HG02852 (cell line): ENCODE results near the gene NGLY1.

Experiments
- ATAC-seq: cut with Tn5 transposase; IDR thresholded peaks from one replicate; pipeline ENCODE4 v1.9.1; 2021; ENCODE audit warnings: mild to moderate bottlenecking, moderate library complexity; ENCODE audit not compliant: unreplicated experiment

The NGLY1 gene, protein sequence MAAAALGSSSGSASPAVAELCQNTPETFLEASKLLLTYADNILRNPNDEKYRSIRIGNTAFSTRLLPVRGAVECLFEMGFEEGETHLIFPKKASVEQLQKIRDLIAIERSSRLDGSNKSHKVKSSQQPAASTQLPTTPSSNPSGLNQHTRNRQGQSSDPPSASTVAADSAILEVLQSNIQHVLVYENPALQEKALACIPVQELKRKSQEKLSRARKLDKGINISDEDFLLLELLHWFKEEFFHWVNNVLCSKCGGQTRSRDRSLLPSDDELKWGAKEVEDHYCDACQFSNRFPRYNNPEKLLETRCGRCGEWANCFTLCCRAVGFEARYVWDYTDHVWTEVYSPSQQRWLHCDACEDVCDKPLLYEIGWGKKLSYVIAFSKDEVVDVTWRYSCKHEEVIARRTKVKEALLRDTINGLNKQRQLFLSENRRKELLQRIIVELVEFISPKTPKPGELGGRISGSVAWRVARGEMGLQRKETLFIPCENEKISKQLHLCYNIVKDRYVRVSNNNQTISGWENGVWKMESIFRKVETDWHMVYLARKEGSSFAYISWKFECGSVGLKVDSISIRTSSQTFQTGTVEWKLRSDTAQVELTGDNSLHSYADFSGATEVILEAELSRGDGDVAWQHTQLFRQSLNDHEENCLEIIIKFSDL

DNA sequence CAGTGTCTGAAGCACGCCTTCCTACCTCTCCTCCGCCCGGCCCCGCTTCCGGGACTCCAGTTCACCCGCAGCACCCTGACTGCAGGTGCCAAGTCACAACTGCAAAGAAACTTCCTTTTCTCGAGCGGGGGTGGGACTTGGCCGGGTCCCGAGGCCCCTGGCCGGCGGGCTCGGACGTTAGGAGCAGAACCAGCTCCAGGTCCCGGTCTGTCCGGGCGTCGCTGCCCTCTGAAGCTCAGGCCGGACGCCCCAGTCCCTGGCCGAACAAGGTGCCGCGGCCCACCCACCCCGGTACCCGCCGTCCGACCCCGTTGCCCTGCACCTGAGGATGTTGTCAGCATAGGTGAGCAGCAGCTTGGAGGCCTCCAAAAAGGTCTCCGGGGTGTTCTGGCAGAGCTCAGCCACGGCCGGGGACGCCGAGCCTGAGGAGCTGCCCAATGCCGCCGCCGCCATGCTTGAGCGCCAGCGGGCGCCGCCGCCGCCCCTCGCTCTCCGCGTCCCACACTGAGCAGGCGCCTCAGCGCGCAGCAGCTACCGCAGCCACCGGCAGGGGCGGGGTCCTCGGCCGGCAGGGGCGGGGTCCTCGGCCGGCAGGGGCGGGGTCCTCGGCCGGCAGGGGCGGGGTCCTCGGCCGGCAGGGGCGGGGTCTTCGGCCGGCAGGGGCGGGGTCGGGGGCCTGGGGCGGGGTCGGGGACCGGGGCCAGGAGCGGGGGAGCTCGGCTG is at the start of gene NGLY1:
TSS of gene NGLY1 (minus strand) at position 506 of the 723 bp plus-strand sequence. CDS start at position 453, 53 bp downstream.
- peak; percentile 72 for ATAC-seq

GRCh38 chr3:25831578-25831977 is 48.3 kb upstream of the NGLY1 start:
- no peak for ATAC-seq

GRCh38 chr3:25830373-25831280 is 47.4 kb upstream of the NGLY1 start:
- ATAC-seq: no peak

GRCh38 chr3:25826510-25826909 is 43.3 kb upstream of the NGLY1 start:
- no peak for ATAC-seq

DNA sequence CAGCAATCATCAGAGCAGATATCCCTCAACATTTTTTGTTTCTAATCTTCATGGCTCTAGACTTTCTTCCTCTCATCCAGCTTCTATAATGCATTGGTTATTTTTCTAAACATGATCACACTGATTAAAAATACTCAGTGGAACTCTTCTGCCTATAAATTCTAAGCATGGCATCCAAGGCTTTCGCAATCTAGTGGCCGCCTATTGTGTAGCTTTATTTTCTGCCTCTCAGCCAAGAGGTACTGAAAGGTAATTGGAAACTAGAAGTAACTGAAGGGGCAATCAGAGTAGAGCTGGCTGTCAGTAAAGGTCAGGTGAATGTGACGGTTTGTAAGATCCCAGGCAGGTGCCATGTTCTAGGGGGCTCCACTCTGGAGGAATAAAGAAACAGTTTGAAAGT is 40.1 kb upstream of the NGLY1 start:
- no peak for ATAC-seq

DNA sequence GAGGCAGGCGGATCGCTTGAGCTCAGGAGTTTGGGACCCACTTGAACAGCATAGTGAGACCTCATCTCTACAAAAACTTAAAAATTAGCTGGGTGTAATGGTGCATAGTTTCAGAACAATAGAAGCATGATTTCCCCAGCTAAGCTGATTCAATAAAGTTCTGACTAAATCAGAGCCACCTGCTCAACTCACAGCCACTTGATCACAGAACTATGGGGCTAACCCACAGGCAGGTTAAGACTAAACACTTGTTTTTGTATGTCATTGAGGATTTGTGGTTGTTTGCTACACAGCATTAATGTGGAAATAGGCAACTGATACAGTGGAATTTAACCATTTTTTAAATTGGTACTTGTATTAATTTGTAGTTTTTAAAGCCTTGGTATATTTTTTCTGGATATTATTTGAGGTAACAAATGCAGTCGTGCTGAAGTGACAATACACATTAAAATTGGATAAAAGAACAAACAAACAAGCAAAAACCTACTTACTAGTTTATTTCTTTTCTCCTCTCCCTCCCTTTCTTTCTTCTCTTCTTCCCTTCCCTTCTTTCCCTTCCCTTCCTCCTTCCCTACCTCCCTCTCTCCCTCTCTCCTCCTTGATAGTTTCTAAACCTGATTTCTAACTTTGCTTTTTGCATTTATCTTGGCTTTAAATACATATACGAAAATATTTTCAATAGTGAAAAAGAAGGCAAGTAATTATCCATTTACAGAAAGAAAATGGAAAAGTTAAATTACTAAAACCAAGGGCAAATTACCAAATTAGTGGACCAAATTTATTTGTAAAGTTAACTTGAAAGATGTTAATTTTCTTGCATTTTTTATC is 38.7 kb upstream of the NGLY1 start:
- ATAC-seq: no peak

DNA sequence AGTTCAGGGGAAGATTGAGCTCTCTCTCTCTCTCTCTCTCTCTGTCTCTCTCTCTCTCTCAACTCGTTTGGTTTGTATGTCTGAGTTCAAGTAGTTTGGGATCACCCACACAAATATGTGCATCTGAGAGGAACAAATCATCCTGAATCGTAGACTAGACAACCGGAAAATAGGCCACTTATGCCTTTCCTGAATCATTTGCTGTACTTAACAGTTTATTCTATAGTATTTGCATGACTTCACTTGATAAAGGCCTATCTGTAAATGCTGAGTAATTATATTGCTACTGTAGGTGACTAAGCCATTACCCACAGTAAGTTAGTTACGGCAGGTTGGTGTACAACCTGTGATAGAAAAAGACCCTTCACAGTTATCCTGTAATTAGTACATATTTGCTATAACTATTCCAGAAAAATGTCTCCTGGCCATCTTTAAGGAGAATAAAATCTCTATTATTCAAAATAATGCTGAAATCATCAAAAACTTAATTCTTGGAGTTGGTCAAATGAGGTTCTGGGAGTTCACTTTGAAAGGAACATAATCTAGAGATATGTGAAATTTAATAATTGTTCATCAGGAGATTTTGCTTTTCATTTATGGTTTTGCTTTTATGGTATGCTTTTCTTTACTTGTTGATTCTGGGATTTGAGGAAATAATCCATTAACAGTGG is 37.7 kb upstream of the NGLY1 start:
- ATAC-seq: no peak

GRCh38 chr3:25820366-25820765 is 37.1 kb upstream of the NGLY1 start:
- no peak for ATAC-seq

DNA sequence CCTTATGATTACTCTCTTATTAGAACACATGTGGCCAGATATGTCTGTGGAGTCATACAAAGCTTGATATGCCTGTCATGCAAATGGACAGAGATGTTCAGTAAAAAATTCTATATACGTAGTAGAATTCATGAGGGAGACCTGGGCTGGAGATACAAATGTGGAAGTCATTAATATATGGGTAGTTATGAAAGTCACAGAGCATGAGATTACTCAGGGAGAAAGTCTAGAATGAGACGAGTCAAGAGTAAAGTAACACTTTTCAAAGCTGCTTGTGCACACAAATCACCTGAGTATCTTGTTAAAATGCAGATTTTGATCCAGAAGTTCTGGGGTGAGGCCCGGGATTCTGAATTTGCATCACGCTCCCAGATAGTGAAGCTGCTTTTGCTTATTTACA is 35.1 kb upstream of the NGLY1 start:
- peak; percentile 54 for ATAC-seq

- ATAC-seq: no peak
Observed at GRCh38 chr3:25817638-25818037, 34.4 kb upstream of the NGLY1 start.

DNA sequence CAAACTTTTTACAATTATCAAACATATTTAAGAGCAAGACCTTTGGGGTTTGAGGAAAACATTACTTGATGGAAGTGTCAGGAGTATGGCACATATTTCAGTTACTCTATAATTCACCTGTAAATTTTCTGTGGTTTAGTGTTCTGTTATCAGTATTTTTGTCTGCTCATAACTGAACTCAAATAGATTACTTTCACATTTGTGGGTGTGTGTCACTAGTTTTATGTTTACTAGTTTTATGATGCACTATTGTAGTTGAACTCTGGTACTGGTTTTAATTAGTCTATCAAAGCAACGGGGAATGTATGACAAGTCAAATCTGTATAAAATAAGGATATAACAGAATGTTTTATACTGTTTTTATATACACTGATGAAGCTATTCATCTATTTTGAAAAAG is 33.9 kb upstream of the NGLY1 start:
- peak; percentile 57 for ATAC-seq

DNA sequence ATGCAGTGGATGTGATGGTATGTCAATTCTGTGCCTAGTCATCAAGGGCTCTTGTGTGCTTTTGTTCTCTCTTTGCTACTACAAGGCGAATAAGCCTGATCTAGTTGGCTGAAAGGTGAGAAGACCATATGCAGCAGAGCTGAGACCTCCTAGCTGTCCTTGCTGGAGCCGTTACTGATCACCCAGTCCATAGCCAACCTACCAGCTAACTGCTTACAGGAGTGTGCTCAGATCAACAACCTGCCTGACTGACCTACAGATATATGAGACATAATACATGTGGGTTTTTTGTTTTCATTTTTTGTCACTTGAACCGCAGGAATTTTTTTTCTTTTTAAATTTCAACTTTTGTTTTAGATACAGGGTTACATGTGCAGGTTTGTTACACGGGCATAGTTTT is 29.4 kb upstream of the NGLY1 start:
- ATAC-seq: no peak

DNA sequence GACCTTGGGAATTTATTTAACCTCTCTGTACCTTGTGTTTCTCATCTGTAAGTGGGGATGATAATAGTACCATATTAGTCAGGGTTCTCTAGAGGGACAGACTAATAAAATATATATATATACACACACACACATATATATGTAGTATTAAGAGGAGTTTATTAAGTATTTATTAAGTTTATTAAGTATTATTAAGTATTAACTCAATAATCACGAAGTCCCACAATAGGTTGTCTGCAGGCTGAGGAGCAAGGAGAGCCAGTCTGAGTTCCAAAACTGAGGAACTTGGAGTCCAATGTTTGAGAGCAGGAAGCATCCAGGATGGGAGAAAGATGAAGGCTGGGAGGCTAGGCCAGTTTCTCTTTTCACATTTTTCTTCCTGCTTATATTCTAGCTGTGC is 21.4 kb upstream of the NGLY1 start:
- no peak for ATAC-seq

- ATAC-seq: no peak
Observed at GRCh38 chr3:25803833-25804232, 20.6 kb upstream of the NGLY1 start.

- no peak for ATAC-seq
Observed at GRCh38 chr3:25801786-25802185, 18.5 kb upstream of the NGLY1 start.

DNA sequence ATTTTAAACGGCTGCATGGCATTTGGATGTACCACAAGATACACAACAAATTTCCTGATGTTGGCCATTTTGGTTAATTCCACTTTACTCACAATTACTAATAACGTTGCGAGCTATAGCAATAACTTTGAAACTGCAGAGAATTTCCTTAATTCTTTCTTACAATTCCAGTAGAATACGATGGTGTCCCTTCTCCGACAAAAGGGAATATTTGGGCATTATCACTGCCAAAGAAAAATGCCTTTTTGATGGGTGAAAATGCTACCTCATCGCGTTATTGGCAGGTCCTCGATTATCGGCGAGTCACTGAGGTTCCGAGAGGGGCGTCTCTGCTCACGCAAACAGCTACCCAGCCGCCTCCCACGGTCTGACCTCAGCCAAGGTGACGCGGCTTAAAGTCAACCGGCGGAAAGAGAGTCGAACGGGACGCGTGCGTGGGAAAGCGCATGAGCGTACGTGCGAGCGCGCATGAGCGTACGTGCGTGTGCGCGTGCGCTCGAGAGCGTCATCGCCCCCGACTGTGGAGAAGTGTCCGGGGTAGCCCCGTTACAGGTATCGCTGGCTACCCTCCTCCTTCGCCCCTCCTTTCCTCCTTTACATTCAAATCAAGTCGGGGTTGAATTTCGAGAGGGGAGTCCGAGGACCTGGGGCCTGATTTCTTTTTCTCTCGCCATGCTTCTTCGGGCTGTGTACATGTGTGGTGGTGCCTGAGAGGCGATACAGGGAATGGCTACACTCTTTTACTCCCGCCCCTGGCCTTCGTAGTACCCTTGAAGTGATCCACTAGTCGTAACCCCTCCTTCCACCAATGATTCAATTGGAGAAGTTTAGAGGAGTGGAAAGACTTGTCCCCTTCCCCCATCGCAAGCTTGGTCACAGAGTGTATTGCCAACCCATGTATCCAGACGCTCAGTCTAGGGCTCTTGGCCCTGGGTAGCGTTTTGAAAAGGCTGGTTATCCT is 6.6 kb upstream of the NGLY1 start, which contains the start of gene OXSM:
TSS of gene OXSM (plus strand) at position 495 of the 961 bp plus-strand sequence. CDS start 931 bp downstream, outside the sequence.
- peak; percentile 94 for ATAC-seq

- no peak for ATAC-seq
Observed at GRCh38 chr3:25789209-25789595, 6.0 kb upstream of the NGLY1 start.

DNA sequence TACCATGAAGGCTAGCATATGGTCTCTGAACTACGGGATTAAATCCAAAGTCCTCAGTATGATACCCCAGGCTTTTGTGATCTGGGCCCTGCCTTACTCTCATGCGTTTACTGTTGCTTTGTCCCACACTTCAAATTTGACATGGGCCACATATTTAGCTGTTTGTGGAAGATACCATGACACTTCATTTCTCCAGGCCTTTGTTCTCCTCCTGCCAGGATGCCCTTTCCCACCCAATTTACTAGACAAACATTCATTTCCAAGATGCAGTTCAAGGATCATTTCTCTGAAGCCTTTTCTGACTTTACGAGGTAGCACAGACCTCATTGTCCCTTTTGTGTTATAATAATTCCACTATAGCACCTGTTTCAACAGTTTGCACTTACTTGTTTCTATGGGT is 4.4 kb upstream of the NGLY1 start:
- no peak for ATAC-seq
